Activated T-helper 2 cell treated with anti-CD3 and anti-CD28 coated beads, Interferon-gamma antibody, Interleukin-2, Interleukin-4, amounts not matched to agents 10 μg/mL and 5 μg/mL and 100 μg/mL, durations not matched to agents 14 hours and 24 hours and 36 hours (primary cell): ENCODE measurements around the gene EEF2KMT. TPM values are rescaled to one million over a fixed set of nuclear protein-coding genes. Genes with fewer than 3 reads are reported as not detected.

Experiments used
- DNase-seq: peaks from one replicate; pipeline ENCODE4 v3.0.0; 2021; ENCODE audit warnings: low spot score
- H3K27ac Mint-ChIP-seq: one replicate; pipeline ENCODE4 v1.8.0; 2021; ENCODE audit warnings: mixed read lengths
- H3K27me3 Mint-ChIP-seq: one replicate; pipeline ENCODE4 v1.8.0; 2021; ENCODE audit warnings: low read depth, mixed read lengths
- H3K36me3 Mint-ChIP-seq: one replicate; pipeline ENCODE4 v1.8.0; 2021; ENCODE audit warnings: low read depth, mixed read lengths
- H3K4me1 Mint-ChIP-seq: one replicate; pipeline ENCODE4 v1.8.0; 2021; ENCODE audit warnings: low read depth, mixed read lengths
- H3K4me3 Mint-ChIP-seq: one replicate; pipeline ENCODE4 v1.8.0; 2021; ENCODE audit warnings: low read depth, mild to moderate bottlenecking, moderate library complexity, mixed read lengths
- H3K9me3 Mint-ChIP-seq: one replicate; pipeline ENCODE4 v1.8.0; 2021; ENCODE audit warnings: mixed read lengths
- intact Hi-C: fragments of 100-400 bp; cut with micrococcal nuclease; formaldehyde crosslinking; loops from one replicate; pipeline ENCODE4 v1.15.1; 2023
- total RNA-seq: library from RNA; stranded (reverse); gene quantifications from 2 replicates; pipeline ENCODE4 v1.2.3, GENCODE V29; 2022

Gene EEF2KMT
- total RNA-seq, 1 donor from 2014 or later, result 21.7 TPM

- DNase-seq, result no peak
- no peak overlapping the region for H3K4me3 Mint-ChIP-seq
- H3K27me3 Mint-ChIP-seq, result no peaks in the 10 kb centered on the region
- H3K27ac Mint-ChIP-seq, result no peak overlapping the region
- H3K9me3 Mint-ChIP-seq, result no peaks in the 10 kb centered on the region
- no peaks in the 10 kb centered on the region for H3K4me1 Mint-ChIP-seq
- no peaks in the 10 kb centered on the region for H3K36me3 Mint-ChIP-seq
- intact Hi-C loops, result no loop called here
These were observed 57.1 kb downstream of the EEF2KMT start for GRCh38 chr16:5040451-5040850.

- H3K9me3 Mint-ChIP-seq, result no peaks in the 10 kb centered on the region
- intact Hi-C loops, result no loop called here
- no peaks in the 10 kb centered on the region for H3K36me3 Mint-ChIP-seq
- H3K27ac Mint-ChIP-seq, result no peak overlapping the region
- H3K4me3 Mint-ChIP-seq, result no peak overlapping the region
- DNase-seq, result no peak
- H3K4me1 Mint-ChIP-seq, result peaks cover 11% of the 10 kb centered on the region
- H3K27me3 Mint-ChIP-seq, result no peaks in the 10 kb centered on the region
These were observed 61.1 kb downstream of the EEF2KMT start for GRCh38 chr16:5036228-5037156.

- H3K9me3 Mint-ChIP-seq, result no peaks in the 10 kb centered on the region
- no peak overlapping the region for H3K4me3 Mint-ChIP-seq
- intact Hi-C loops, result no loop called here
- no peak for DNase-seq
- H3K36me3 Mint-ChIP-seq, result no peaks in the 10 kb centered on the region
- H3K27me3 Mint-ChIP-seq, result no peaks in the 10 kb centered on the region
- H3K4me1 Mint-ChIP-seq, result peaks cover 11% of the 10 kb centered on the region
- H3K27ac Mint-ChIP-seq, result no peak overlapping the region
These were observed 61.7 kb downstream of the EEF2KMT start for GRCh38 chr16:5035909-5036227.

Other genes with a start within 250 kb of the EEF2KMT start
- not detected in 2 replicates for gene PPL, start 160.6 kb downstream of the EEF2KMT start, total RNA-seq
- gene SEC14L5, start 139.5 kb downstream of the EEF2KMT start, total RNA-seq, result not detected in 2 replicates
- gene NAGPA, start 63.9 kb downstream of the EEF2KMT start, total RNA-seq, result 9.8 and 11.1 TPM in 2 replicates
- gene C16orf89, start 31.8 kb downstream of the EEF2KMT start, total RNA-seq, result not detected in 2 replicates
- 29.4 and 35.0 TPM in 2 replicates for gene ALG1, start 26.0 kb downstream of the EEF2KMT start, total RNA-seq